B cell (primary cell): ENCODE data around the gene GPR21. TPM values are rescaled to one million over a fixed set of nuclear protein-coding genes. Genes with fewer than 3 reads are reported as not detected.

Experiments
- ATAC-seq: fragments of 200-7000 bp; cut with Tn5 transposase; one replicate; pipeline ENCODE4 v1.10.0; 2021; ENCODE audit warnings: low read depth, mild to moderate bottlenecking, moderate number of reproducible peaks, moderate library complexity
- CTCF ChIA-PET: fragments of 350-600 bp; sonication (Branson Sonifier 250); formaldehyde crosslinking; loops from one replicate; lab custom pipeline; 2021; ENCODE audit warnings: antibody characterized with exemption, inconsistent platforms; lab: Charles Lee
- POLR2A ChIA-PET: fragments of 350-600 bp; sonication (Branson Sonifier 250); formaldehyde crosslinking; loops from one replicate; lab custom pipeline; 2021; ENCODE audit warnings: antibody characterized with exemption; lab: Charles Lee
- DNase-seq: peaks from one replicate; pipeline ENCODE4 v3.0.0; 2013
- H2AFZ ChIP-seq: 2 replicates; pipeline ENCODE4 v1.6.1; 2012; ENCODE audit warnings: mild to moderate bottlenecking, low read depth, low read length; ENCODE audit not compliant: insufficient read depth, poor library complexity, severe bottlenecking
- H3K27ac ChIP-seq, 2 donors: 1 replicate in 1 of 2; 2 replicates in 1 of 2; pipeline ENCODE4 v1.5.1; 2012 to 2013; ENCODE audit warnings: low read length in 2 of 2, mild to moderate bottlenecking in 2 of 2, moderate library complexity in 1 of 2
- H3K27me3 ChIP-seq, 4 experiments: fragments of 200-600 bp in 1 of 4; sonication (generic) in 1 of 4; replicated peaks in 1 of 4; 1 replicate in 2 of 4; 2 replicates in 2 of 4; pipeline versions ENCODE4 v1.6.1 to v1.7.0; 2013 to 2016; ENCODE audit warnings: low read length in 3 of 4, mild to moderate bottlenecking in 2 of 4, mixed read lengths in 1 of 4, moderate library complexity in 1 of 4; ENCODE audit not compliant: insufficient read depth in 4 of 4, control insufficient read depth in 3 of 4; ENCODE audit errors: control extremely low read depth in 1 of 4
- H3K36me3 ChIP-seq, 2 experiments: replicated peaks in 1 of 2; 1 replicate in 1 of 2; 2 replicates in 1 of 2; pipeline versions ENCODE4 v1.6.1 to v1.7.1; 2013; ENCODE audit warnings: low read length in 1 of 2; ENCODE audit not compliant: insufficient read depth in 2 of 2, control insufficient read depth in 1 of 2; ENCODE audit errors: control extremely low read depth in 1 of 2, extremely low read depth in 1 of 2
- H3K4me1 ChIP-seq, 2 donors: fragments of 200-600 bp in 1 of 2; sonication (generic) in 1 of 2; 1 replicate in 1 of 2; 2 replicates in 1 of 2; pipeline versions ENCODE4 v1.5.1 to v1.6.1; 2013 to 2017; ENCODE audit warnings: low read length in 2 of 2; ENCODE audit not compliant: control insufficient read depth in 2 of 2, insufficient read depth in 2 of 2
- H3K4me2 ChIP-seq: replicated peaks from 2 replicates; pipeline ENCODE3; 2012; ENCODE audit warnings: mild to moderate bottlenecking, low read depth, low read length; ENCODE audit not compliant: poor library complexity, severe bottlenecking
- H3K4me3 ChIP-seq, 5 experiments: fragments of 200-600 bp in 1 of 5; sonication (generic) in 1 of 5; 1 replicate in 3 of 5; 2 replicates in 2 of 5; pipeline versions ENCODE4 v1.5.1 to v1.7.0; 2011 to 2016; ENCODE audit warnings: low read length in 4 of 5, mild to moderate bottlenecking in 4 of 5, low read depth in 2 of 5, control low read depth in 1 of 5, moderate library complexity in 1 of 5; ENCODE audit not compliant: insufficient read depth in 1 of 5; ENCODE audit errors: control extremely low read depth in 1 of 5, extremely low read depth in 1 of 5
- H3K79me2 ChIP-seq: fragments of 200-600 bp; sonication (generic); one replicate; pipeline ENCODE4 v1.6.0; 2016; ENCODE audit warnings: low read length; ENCODE audit not compliant: control insufficient read depth, insufficient read depth
- H3K9ac ChIP-seq: fragments of 200-600 bp; sonication (generic); 2 replicates; pipeline ENCODE4 v1.6.1; 2017; ENCODE audit warnings: mild to moderate bottlenecking, low read length, moderate library complexity
- H3K9me3 ChIP-seq, 3 donors: one replicate each; pipeline versions ENCODE4 v1.6.1 to v1.7.1; 2013; ENCODE audit warnings: low read length in 2 of 3; ENCODE audit not compliant: control insufficient read depth in 2 of 3, insufficient read depth in 1 of 3; ENCODE audit errors: control extremely low read depth in 1 of 3
- H4K20me1 ChIP-seq: 2 replicates; pipeline ENCODE4 v1.6.0; 2012; ENCODE audit warnings: mild to moderate bottlenecking, low read length; ENCODE audit not compliant: insufficient read depth, control insufficient read depth, poor library complexity, severe bottlenecking
- H3K27ac Mint-ChIP-seq: one replicate; pipeline ENCODE4 v1.8.0; 2021; ENCODE audit warnings: mixed read lengths
- H3K27me3 Mint-ChIP-seq: one replicate; pipeline ENCODE4 v1.8.0; 2021; ENCODE audit warnings: mixed read lengths
- H3K4me1 Mint-ChIP-seq: one replicate; pipeline ENCODE4 v1.8.0; 2021; ENCODE audit warnings: mixed read lengths
- H3K4me3 Mint-ChIP-seq: one replicate; pipeline ENCODE4 v1.8.0; 2021; ENCODE audit warnings: mixed read lengths
- H3K9me3 Mint-ChIP-seq: one replicate; pipeline ENCODE4 v1.8.0; 2022; ENCODE audit warnings: mixed read lengths; ENCODE audit not compliant: insufficient read depth
- EZH2 ChIP-seq: IDR thresholded peaks from 2 replicates; pipeline ENCODE4 v1.6.1; 2012; ENCODE audit warnings: borderline replicate concordance, low read depth, mild to moderate bottlenecking, moderate library complexity, low read length; ENCODE audit not compliant: insufficient read depth, poor library complexity, severe bottlenecking
- WGBS: methylation state at CpG from one replicate; pipeline ENCODE4 v1.1.5; 2013; ENCODE audit warnings: missing lambda C conversion rate; ENCODE audit not compliant: insufficient coverage; 5-methylcytosine and 5-hydroxymethylcytosine counted together
- intact Hi-C: fragments of 100-400 bp; cut with micrococcal nuclease; formaldehyde crosslinking; loops from one replicate; pipeline ENCODE4 v1.10.0; 2022
- polyA plus RNA-seq: library from polyadenylated mRNA; depleted of rRNA; stranded (reverse); fragments of >200 nt; gene quantifications from 2 replicates; pipeline ENCODE4 v1.2.3, GENCODE V29; 2012
- total RNA-seq, 2 donors: library from RNA; stranded (reverse); fragments of 120-200 nt in 1 of 2; gene quantifications; 1 replicate in 1 of 2; 2 replicates in 1 of 2; pipeline versions ENCODE4 v1.2.3 to v1.2.4, GENCODE V29; 2013 to 2022
- TF ChIP-seq, protein P1 (sequence below): fragments of 200-600 bp; IDR thresholded peaks from one replicate; pipeline ENCODE4 v1.8.0; 2022; ENCODE audit warnings: antibody characterized with exemption, mild to moderate bottlenecking

Gene GPR21
- total and polyA plus RNA-seq, 2 donors (not counting 1 experiment from before 2014, with no cell fraction given), result 0.13 to 2.5 TPM

DNA sequence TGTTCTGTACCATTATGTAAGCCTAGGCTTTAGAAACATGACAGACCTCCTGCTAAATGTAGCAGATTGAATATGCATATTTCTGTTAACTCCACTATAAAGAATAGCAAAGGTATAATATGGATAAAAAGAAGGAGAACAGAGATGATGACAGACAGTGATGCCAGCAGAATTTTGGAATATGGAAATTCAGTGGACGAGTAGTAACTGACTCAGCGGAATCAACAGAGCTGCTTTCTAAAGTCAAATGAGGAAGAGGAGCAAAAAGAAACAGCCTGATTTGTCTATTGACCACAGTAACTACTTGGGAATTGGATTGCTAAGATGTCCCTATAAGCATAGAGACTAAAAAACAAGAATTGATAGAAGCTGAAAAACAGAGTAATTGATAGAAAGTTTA lies 8.0 kb downstream of the GPR21 start:
- H3K4me1 ChIP-seq, result no peaks in the 10 kb centered on the region
- no peak overlapping the region for H3K4me2 ChIP-seq
- no peaks in the 10 kb centered on the region for H3K27me3 ChIP-seq
- no peak overlapping the region for H2AFZ ChIP-seq
- H4K20me1 ChIP-seq, result no peaks in the 10 kb centered on the region
- no peaks in the 10 kb centered on the region for H3K27me3 Mint-ChIP-seq
- CTCF ChIA-PET, result no interaction called here
- H3K4me1 Mint-ChIP-seq, result no peaks in the 10 kb centered on the region
- no peak overlapping the region for H3K4me3 Mint-ChIP-seq
- TF ChIP-seq EZH2, result no peak
- TF ChIP-seq, protein P1, sequence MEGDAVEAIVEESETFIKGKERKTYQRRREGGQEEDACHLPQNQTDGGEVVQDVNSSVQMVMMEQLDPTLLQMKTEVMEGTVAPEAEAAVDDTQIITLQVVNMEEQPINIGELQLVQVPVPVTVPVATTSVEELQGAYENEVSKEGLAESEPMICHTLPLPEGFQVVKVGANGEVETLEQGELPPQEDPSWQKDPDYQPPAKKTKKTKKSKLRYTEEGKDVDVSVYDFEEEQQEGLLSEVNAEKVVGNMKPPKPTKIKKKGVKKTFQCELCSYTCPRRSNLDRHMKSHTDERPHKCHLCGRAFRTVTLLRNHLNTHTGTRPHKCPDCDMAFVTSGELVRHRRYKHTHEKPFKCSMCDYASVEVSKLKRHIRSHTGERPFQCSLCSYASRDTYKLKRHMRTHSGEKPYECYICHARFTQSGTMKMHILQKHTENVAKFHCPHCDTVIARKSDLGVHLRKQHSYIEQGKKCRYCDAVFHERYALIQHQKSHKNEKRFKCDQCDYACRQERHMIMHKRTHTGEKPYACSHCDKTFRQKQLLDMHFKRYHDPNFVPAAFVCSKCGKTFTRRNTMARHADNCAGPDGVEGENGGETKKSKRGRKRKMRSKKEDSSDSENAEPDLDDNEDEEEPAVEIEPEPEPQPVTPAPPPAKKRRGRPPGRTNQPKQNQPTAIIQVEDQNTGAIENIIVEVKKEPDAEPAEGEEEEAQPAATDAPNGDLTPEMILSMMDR, result no peak
- peaks cover 10% of the 10 kb centered on the region for H3K9me3 Mint-ChIP-seq
- peaks cover 0 to 6% of the 10 kb centered on the region in 2 experiments for H3K36me3 ChIP-seq
- no peak overlapping the region for H3K4me3 ChIP-seq
- DNase-seq, result no peak
- no peak overlapping the region for H3K27ac Mint-ChIP-seq
- 80% methylated on average over 2 of the region's 2 CpGs for WGBS
- no peaks in the 10 kb centered on the region for H3K9me3 ChIP-seq
- POLR2A ChIA-PET, result no interaction called here
- no peaks in the 10 kb centered on the region for H3K79me2 ChIP-seq
- intact Hi-C loops, result no loop called here
- no peak for ATAC-seq
- H3K9ac ChIP-seq, result no peak overlapping the region
- no peak overlapping the region for H3K27ac ChIP-seq

DNA sequence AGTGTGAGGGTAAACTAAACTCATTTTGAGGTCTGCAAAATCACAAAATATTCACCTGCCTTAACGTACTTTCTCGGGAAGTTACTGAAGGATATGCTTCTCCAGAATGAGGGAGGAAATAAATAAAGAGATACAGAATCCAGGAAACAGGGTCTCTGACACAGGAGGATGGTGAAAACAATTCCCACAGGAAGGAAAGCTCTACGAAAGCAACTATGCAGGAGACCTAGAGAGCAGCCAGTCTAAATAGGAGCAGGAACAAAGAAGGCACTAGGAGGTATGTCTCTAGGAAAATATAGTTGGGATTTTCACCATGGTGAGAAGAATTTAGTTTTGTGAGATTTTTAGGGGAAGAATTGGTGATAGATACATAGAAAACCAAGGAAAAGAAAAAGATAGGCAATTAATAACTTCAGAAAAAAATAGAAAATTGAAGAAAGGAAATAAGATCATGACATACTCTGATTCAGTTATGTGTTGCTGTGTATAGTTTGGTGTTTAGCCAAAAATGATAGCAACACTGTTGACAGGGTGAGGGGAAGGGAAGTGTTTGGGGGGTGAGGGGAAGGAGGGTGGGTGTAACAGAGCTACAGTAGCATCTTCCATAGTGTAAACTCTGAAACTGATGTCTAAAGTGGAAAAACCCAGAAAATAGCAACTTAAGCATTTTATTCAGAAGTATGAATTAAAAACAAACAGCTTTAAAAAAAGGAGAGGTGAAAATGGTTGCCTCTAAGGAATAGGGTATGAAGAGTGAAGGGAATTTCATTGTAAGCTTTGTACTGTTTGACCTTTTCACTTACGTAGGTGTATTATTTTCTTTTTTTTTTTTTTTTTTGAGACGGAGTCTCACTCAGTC lies 9.8 kb downstream of the GPR21 start:
- WGBS, result 71% methylated on average over 1 of the region's 5 CpGs
- ChIA-PET POLR2A (no interaction called here), CTCF (interaction anchor here (0.6 kb wide), 1 partner anchor 8 kb away, joined by 3 read pairs; no protein-coding TSS in a partner anchor)
- DNase-seq (no peak), ATAC-seq (no peak)
- Histone ChIP-seq H4K20me1 (no peaks in the 10 kb centered on the region), H3K9me3 (no peaks in the 10 kb centered on the region), H3K36me3 (peaks cover 0 to 4% of the 10 kb centered on the region in 2 experiments), H3K27me3 (no peaks in the 10 kb centered on the region), H3K4me1 (no peaks in the 10 kb centered on the region), H3K4me3 (no peak overlapping the region), H3K79me2 (no peaks in the 10 kb centered on the region), H2AFZ (no peak overlapping the region), H3K9ac (no peak overlapping the region), H3K27ac (no peak overlapping the region), H3K4me2 (no peak overlapping the region)
- H3K27me3 Mint-ChIP-seq, result no peaks in the 10 kb centered on the region
- TF ChIP-seq, protein P1, result no peak
- no peak for TF ChIP-seq EZH2
- no peaks in the 10 kb centered on the region for H3K4me1 Mint-ChIP-seq
- H3K4me3 Mint-ChIP-seq, result no peak overlapping the region
- H3K27ac Mint-ChIP-seq, result no peak overlapping the region
- intact Hi-C loops, result no loop called here
- peaks cover 10% of the 10 kb centered on the region for H3K9me3 Mint-ChIP-seq
